GM10266 (cell line): ENCODE results near the gene IRF4.

Experiments
- DNase-seq: peaks from one replicate; pipeline ENCODE4 v3.0.0; 2012; ENCODE audit errors: extremely low spot score
- TF ChIP-seq, protein P1 (sequence below): IDR thresholded peaks from 2 replicates; pipeline ENCODE4 v1.5.1; 2012; ENCODE audit warnings: mild to moderate bottlenecking, low read depth; ENCODE audit not compliant: control insufficient read depth, insufficient read depth; ENCODE audit errors: missing control alignments

The IRF4 gene

DNA sequence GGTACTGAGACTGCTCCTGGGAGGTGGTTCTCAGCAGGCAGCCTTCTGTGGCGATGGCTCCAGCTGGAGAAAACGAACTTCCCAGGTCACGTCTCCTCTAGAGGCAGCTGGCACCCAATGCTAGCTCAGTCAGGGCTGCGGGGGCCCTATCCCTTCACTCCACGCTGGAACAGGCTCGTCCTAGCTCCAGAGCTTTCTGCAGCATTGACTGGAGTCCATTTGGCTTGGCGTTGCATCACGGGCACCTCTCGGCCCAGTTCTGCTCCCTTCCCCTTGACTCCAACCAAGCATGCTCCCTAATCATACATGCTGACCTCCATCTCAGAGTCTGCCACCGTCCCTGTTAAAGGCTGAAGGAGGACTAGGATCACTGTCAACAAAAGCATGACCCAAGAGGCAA lies 5.9 kb upstream of the IRF4 start:
- DNase-seq = no peak
- TF ChIP-seq, protein P1, sequence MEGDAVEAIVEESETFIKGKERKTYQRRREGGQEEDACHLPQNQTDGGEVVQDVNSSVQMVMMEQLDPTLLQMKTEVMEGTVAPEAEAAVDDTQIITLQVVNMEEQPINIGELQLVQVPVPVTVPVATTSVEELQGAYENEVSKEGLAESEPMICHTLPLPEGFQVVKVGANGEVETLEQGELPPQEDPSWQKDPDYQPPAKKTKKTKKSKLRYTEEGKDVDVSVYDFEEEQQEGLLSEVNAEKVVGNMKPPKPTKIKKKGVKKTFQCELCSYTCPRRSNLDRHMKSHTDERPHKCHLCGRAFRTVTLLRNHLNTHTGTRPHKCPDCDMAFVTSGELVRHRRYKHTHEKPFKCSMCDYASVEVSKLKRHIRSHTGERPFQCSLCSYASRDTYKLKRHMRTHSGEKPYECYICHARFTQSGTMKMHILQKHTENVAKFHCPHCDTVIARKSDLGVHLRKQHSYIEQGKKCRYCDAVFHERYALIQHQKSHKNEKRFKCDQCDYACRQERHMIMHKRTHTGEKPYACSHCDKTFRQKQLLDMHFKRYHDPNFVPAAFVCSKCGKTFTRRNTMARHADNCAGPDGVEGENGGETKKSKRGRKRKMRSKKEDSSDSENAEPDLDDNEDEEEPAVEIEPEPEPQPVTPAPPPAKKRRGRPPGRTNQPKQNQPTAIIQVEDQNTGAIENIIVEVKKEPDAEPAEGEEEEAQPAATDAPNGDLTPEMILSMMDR = no peak

DNA sequence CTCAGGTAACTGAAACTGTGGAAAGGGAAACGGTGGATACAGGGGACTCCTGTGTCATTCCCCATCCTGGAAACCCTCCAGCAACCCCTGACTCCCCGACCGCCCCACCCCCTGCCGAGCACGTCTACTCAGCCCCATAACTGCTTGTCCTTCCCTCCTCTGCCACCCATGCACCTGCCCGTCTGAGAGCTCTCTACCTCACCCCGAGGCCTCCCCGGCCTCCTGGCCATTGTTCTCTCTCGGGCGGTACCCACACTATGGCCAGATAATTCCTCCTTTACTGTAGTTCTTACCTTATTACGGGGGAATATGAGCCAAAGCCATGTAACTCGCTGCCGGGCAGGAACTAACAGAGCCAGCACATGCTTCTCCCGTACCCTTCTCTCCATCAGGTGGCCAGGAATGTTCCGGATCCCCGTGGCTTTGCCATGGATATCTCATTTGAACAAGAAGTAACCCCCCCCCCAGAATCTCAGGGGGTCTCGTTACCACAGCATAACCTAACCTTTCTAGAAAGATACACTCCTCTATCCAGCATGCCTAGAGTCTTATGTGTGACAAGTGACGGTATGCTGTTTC lies 4.8 kb upstream of the IRF4 start:
- no peak for DNase-seq
- TF ChIP-seq, protein P1 = no peak

DNA sequence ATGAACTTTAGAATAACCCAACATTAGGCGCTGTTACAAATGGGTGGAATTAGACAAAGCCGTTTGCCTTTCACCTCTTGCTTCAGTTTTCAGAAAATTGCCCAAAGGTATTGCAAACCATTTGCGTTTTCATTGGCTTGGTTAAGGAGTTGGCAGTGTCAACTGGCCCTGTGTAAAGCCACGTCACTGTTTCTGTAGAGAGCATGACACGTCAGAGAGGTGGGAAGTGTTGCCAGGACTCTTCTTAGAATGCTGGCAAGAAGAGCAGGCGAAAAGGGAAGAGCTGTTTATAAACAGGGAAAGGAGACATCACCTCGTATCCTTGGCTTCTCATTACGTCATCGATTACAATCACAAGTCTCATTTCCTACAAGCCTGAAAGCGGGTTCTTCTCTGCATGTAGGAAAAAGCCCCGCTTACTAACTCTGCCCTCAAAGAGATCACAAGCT lies 4.2 kb upstream of the IRF4 start:
- TF ChIP-seq, protein P1 = no peak
- no peak for DNase-seq

DNA sequence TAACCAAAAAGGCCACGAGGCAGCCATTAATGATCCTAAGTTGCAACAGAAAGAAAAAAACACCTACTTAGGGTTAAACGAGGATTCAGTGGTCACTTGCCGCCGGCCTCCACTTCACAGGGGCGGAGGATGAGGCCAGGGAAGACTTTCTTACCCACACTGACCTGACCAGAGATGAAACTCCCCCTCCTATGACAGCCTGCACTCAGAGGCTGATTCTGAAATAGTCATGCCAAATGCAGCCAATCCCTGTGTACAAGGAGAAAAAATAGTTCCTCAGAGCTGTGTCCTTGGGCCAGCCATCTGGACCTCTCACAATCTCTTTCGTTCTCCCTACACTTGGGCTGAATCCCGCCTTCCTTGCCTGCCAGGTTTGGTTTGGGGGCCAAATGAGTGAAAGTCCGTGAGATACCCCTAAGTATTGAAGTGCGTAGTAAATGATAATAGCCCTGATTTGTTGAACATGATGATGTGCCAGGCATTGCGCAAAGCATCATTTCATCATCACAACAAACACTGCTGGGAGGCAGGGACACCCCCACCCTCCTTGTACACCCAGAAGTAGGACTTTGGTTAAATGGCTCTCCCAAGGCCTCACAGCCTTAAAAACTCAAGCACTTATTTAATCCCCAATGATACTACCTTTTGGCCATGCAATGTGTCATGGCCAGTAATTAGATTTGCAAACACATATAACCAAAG lies 3.2 kb upstream of the IRF4 start:
- TF ChIP-seq, protein P1 = no peak
- DNase-seq = no peak

DNA sequence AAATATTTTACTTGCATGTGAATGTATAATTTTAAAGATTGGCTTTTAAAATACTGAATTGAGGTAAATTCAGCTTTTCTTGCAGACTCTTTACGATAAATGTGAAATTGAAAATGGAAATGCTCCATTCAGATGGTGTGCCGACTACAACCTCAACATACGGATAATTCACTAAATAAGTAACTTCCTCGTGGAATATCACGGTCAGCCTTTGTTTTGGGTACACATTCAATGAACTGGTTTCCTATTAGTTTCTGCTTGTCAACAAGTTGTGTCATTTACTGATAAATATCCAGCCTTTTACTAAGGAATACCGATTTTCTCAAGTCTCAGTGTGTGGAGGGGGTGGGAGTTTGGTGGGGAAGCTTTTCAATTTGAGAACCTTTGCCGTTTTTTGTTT lies 2.4 kb upstream of the IRF4 start:
- TF ChIP-seq, protein P1 = no peak
- DNase-seq = no peak

DNA sequence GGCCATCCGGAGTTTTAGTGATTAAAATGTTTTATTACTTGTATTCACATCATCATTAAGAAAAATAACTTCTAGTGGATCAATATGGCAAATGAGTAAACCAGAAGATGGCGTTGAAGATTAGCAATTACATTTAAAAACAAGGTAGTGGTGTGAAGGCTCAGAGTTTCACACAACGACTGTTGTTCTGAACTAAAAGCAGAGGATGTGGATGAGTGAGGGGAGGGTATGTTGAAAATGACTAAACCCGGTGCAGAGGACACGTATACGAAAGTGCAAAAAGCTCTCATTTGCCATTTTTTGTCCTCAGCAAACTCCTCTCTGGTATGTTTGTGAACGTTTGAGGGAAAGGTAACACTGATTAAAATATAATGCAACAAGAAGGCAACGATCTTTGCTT lies 1.9 kb upstream of the IRF4 start:
- DNase-seq = peak; percentile 84
- TF ChIP-seq, protein P1 = peak; percentile 43

DNA sequence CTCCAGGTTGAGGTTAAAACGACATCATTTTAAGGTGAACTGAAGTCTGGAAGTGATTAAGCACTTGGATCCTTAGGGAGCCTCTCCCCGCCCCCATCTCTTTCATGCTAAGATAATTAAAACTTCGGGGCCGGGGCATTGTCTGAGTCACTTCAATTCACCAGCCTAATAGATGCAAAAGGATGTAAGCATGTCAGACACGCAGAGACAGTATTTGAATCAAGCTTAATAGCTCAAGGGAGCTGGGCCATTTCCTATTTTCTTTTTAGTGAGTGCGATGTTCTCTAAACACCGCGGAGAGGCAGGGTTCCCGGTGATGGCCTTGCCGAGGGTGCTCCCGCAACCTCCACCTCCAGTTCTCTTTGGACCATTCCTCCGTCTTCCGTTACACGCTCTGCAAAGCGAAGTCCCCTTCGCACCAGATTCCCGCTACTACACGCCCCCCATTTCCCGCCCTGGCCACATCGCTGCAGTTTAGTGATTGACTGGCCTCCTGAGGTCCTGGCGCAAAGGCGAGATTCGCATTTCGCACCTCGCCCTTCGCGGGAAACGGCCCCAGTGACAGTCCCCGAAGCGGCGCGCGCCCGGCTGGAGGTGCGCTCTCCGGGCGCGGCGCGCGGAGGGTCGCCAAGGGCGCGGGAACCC lies 516 bp upstream of the IRF4 start:
- TF ChIP-seq, protein P1 = no peak
- DNase-seq = peak; percentile 79
